Prostate gland (tissue), 2 donors: Measurements from ENCODE around the gene GABRR1. TPM values are rescaled to one million over a fixed set of nuclear protein-coding genes. Genes with fewer than 3 reads are reported as not detected.

Experiments
- DNase-seq: peaks from one replicate; pipeline ENCODE4 v3.0.0-alpha.2; 2019; ENCODE audit warnings: low spot score
- H3K27ac ChIP-seq, 2 donors: fragments of 200-600 bp; sonication (generic); 2 replicates each; pipeline ENCODE4 v1.5.1; 2017 to 2019
- H3K27me3 ChIP-seq: fragments of 200-600 bp; sonication (generic); replicated peaks from 2 replicates; pipeline ENCODE4 v1.5.1; 2019; ENCODE audit not compliant: insufficient read depth
- H3K36me3 ChIP-seq, 2 donors: fragments of 200-600 bp; sonication (generic); 1 replicate in 1 of 2; 2 replicates in 1 of 2; pipeline versions ENCODE4 v1.5.1 to v1.8.1; 2017 to 2019
- H3K4me1 ChIP-seq: fragments of 200-600 bp; sonication (generic); replicated peaks from 2 replicates; pipeline ENCODE4 v1.5.1; 2019
- H3K4me3 ChIP-seq, 2 donors: fragments of 200-600 bp; sonication (generic); 2 replicates each; pipeline ENCODE4 v1.5.1; 2017 to 2019
- H3K9me3 ChIP-seq: fragments of 200-600 bp; sonication (generic); 2 replicates; pipeline ENCODE4 v1.5.1; 2017
- CTCF ChIP-seq, 4 experiments: fragments of 200-600 bp in 2 of 4; fragments of 450-650 bp in 2 of 4; sonication (generic) in 2 of 4; IDR thresholded peaks; 1 replicate in 3 of 4; 2 replicates in 1 of 4; pipeline ENCODE4 v1.5.1; 2016 to 2019; ENCODE audit warnings: antibody characterized with exemption in 4 of 4, mild to moderate bottlenecking in 2 of 4, moderate library complexity in 2 of 4
- POLR2A ChIP-seq: fragments of 450-650 bp; IDR thresholded peaks from one replicate; pipeline ENCODE4 v1.6.1; 2016; ENCODE audit warnings: antibody characterized with exemption, mild to moderate bottlenecking
- POLR2AphosphoS5 ChIP-seq: sonication (generic); formaldehyde crosslinking; IDR thresholded peaks from one replicate; pipeline ENCODE4 v1.6.1; 2017; ENCODE audit warnings: antibody characterized with exemption
- WGBS: methylation state at CpG from one replicate; pipeline ENCODE4 v1.1.5; 2018; 5-methylcytosine and 5-hydroxymethylcytosine counted together
- intact Hi-C: fragments of 100-400 bp; cut with DNase I; formaldehyde crosslinking; loops from one replicate; pipeline ENCODE4 v1.14.2; 2022
- total RNA-seq, 2 donors: library from RNA; depleted of rRNA; stranded (reverse); fragments of >200 nt; gene quantifications; one replicate each; pipeline ENCODE4 v1.1.0, GENCODE V29; 2016

Gene GABRR1
- total RNA-seq, 2 donors from 2014 or later, result 0.97 TPM; not detected in 1

DNA sequence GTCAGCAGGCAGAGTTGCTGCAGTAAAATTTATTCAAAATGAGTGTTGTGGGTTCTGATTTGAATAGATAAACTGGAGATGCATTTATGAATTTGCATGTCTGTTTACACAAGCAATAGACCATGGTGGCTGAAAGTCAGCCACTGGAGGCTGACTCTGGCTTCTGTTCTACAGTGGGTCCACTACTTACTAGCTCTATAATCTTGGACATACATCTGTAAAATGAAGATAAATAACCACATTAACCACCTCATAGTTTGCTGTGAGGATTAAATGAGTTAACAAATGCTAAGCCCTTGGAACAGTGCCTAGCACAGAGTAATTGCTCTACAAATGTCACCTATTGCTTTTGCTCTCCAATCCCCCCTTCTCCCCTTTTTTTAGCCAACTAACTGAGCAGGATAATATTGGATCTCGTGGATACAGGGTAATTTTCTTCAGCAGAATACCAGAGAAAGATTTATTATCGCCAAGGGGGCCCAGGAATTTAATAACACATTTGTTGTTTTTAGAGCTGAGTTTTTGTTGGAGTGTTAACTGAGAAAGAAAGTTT is 72.7 kb downstream of the GABRR1 start:
- intact Hi-C loops, result no loop called here
- Histone ChIP-seq H3K27ac (no peak overlapping the region), H3K9me3 (no peaks in the 10 kb centered on the region), H3K4me1 (peaks cover 5% of the 10 kb centered on the region), H3K4me3 (no peak overlapping the region), H3K27me3 (no peaks in the 10 kb centered on the region), H3K36me3 (no peaks in the 10 kb centered on the region)
- no peak for TF ChIP-seq POLR2AphosphoS5
- no peak for TF ChIP-seq CTCF (IDR thresholded peaks at IDR 0.05)
- no peak for TF ChIP-seq POLR2A
- WGBS, result 56% methylated on average over 2 of the region's 2 CpGs
- no peak for DNase-seq

DNA sequence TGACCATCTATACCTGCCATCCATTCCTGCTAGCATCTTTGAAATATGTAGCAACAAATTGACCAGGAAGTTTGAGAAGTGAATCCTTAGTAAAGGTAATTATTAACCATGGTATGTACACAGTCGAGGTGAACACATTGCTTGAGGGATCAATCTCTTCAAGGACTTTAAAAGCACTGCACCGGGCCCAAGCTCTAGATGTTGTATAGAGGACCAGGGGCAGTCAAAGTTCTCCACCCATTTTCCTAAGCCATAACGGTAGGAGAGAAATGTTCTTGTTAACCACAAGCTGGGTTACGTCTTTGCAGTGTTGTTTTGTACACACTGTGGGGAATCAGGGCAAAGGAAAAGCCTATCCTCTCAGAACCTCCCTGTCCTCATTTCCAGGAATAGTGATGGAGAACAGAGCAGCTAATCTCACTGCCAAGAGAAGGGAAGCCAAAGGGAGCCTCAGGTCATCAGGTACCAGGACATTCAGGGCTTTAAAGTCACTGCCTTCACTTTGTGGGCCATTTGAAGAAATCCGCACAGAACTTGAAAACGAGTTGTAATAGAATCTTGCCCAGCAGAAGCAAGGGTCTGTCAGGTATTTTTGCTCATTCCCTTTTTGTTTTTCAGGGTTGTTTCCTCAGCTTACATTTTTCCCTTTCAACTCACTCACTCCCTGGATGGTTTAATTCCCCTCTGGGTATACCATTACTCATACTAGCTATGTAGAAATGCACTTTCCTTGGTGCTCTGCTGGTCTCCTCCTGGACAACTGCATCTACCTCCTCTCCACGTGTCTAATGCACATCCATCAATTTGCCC is 76.6 kb downstream of the GABRR1 start:
- H3K27me3 ChIP-seq, result no peaks in the 10 kb centered on the region
- H3K4me3 ChIP-seq, result no peak overlapping the region
- H3K27ac ChIP-seq, result no peak overlapping the region
- WGBS, result 67% methylated on average over 7 of the region's 7 CpGs
- H3K9me3 ChIP-seq, result no peaks in the 10 kb centered on the region
- intact Hi-C loops, result no loop called here
- TF ChIP-seq CTCF (IDR thresholded peaks at IDR 0.05) (no peak), POLR2A (no peak), POLR2AphosphoS5 (no peak)
- no peak for DNase-seq
- H3K4me1 ChIP-seq, result no peaks in the 10 kb centered on the region
- no peaks in the 10 kb centered on the region for H3K36me3 ChIP-seq

DNA sequence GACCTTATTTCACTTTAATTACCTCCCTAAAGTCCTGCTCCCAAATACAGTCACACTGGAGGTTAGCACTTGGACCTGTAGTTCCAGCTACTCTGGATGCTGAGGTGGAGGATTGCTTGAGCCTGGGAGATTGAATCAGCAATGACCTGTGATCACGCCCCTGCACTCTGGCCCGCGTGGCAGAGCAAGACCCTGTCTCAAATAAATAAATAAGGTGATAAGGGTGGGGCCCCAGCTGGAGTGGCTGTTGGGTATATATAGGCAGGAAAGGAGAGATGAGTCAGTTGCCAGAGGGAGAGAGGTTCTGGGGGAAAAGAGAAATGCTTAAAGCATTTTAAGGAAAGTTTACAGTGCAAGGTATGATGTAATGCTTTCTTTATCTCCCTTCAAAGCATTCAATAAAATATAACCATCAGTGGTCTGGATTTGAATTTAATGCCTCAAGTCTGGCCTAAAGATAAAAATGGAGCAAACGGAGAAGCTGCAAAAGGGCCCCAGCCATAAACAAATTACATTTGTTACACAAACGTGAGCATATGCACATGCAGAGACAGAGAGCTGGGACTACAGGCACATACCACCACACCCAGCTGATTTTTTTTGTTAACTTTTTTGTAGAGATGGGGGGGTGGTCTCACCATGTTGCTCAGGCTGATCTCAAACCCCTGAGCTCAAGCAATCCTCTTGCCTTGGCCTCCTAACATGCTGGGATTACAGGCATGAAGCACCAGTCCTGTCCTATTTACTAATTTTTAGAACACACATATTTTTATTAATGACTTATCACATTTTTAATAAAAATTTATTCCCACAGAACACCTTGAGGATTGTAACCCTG is 77.4 kb downstream of the GABRR1 start:
- TF ChIP-seq CTCF (IDR thresholded peaks at IDR 0.05) (no peak), POLR2A (no peak), POLR2AphosphoS5 (no peak)
- DNase-seq, result no peak
- intact Hi-C loops, result no loop called here
- Histone ChIP-seq H3K9me3 (no peaks in the 10 kb centered on the region), H3K27ac (no peak overlapping the region), H3K4me1 (no peaks in the 10 kb centered on the region), H3K36me3 (no peaks in the 10 kb centered on the region), H3K4me3 (no peak overlapping the region), H3K27me3 (no peaks in the 10 kb centered on the region)
- 77% methylated on average over 5 of the region's 5 CpGs for WGBS

GRCh38 chr6:89138173-89138572 is 79.0 kb downstream of the GABRR1 start:
- H3K4me1 ChIP-seq, result no peaks in the 10 kb centered on the region
- no peaks in the 10 kb centered on the region for H3K9me3 ChIP-seq

More at GRCh38 chr6:89138173-89138572, 79.0 kb downstream of the GABRR1 start:
- intact Hi-C loops, result no loop called here
- Histone ChIP-seq H3K27ac (no peak overlapping the region), H3K27me3 (no peaks in the 10 kb centered on the region), H3K4me3 (no peak overlapping the region), H3K36me3 (no peaks in the 10 kb centered on the region)
- no peak for DNase-seq
- 39% methylated on average over 2 of the region's 2 CpGs for WGBS
- no peak for TF ChIP-seq POLR2A
- TF ChIP-seq CTCF (IDR thresholded peaks at IDR 0.05), result no peak
- TF ChIP-seq POLR2AphosphoS5, result no peak
